NCI-H2196 treated with DMSO at 0.1 percent for 48 hours (cell line): ENCODE measurements around the gene RPN1.
"Not testable (repeated sequence)": the region's sequence is repeated elsewhere in the genome, so short reads cannot be mapped to it uniquely, and the experiment has no call there.

Source experiments
- DNase-seq: peaks from one replicate; lab custom pipeline; 2025; ENCODE audit not compliant: unreplicated experiment; lab: John Stamatoyannopoulos, UW

Gene RPN1

DNA sequence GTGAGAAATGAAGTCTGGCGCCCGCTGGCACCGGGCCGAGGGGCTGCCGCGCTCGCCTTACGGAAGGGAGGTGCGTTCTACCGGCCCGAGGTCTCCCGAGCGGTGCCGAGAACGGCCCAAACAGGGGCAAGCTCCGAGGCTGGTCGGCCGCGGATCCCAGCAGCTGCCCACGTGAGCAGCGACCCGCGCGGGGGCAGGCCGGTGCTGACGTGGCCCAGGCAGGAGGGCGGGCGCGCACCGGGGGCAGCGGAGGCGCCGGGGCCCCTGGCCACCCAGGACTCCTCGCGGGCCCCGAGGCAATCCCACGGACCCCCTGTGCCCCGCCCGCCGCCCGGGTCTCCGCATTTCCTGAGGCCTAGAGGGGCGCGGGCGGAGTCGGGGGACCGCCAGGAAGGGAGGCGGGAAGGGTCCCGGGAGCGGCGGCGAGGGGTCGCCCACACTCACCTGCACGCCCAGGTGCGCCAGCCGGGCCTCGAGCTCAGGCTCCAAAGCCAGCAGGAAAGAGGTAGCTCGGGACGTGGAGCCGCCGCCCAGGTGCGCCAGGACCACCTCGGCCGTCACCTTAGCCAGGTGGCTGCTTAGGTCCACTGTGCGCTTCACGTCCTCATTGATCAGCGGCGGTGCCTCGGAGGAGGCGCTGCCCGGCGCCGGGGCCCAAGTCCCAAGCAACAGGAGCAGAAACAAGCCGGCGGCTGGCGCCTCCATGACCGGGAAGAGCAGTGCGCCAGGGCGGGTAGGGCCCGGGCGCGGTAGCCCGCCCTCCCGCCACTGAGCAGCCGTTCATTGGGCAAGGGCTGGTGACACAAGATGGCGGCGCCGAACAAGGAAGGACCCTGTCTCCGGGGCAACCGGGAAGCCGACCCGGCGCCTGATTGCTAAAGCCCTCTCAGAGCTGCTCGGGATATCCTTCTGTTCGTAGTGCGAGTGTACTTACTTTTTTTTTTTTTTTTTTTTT is at the start of gene RPN1:
Gene RPN1 (minus strand): TSS at position 723 of the 955 bp plus-strand sequence. CDS start 18 bp downstream, at position 705.
- peak; percentile 94 for DNase-seq

DNA sequence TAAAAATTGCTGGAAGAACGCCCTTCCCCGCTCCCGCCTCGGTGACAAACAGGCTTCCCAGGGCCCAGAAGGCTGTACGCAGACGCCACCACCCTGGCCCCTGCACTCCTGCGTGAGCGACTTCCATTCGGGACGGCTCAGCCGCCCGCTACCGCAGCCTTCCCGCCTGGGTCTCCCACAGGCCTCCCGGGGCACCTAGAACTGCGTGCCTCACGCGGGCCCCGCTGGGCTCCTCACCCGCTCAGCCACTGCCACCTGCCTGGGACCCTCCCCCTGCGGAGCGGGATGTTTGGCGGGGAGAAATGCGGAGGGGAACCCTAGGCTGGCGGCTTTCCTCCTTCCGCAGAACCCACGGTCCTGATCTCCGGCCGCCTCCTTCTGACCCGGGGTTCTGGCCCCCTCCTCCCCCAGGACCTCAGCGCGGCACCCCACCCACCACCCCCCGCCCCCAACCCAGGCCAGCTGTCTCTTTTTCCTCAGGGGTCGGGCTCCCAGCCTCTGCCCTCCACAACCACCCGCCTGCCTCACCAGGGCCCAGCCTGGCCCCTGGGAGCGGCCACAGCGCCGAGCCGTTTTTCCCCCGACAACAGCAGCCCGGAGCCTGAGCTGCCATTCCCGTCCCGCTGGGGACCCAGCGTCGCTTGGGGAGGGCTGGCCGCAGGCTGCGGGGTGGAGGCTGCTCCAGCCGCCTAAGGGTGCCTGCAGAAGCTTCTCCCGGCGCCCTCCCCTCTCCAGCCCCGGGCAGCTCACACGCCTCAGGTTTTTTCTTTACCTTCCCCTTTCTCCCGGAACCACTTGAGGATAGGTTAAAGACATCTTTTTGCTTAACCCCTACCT is 47.8 kb upstream of the RPN1 start:
- DNase-seq, result no peak

DNA sequence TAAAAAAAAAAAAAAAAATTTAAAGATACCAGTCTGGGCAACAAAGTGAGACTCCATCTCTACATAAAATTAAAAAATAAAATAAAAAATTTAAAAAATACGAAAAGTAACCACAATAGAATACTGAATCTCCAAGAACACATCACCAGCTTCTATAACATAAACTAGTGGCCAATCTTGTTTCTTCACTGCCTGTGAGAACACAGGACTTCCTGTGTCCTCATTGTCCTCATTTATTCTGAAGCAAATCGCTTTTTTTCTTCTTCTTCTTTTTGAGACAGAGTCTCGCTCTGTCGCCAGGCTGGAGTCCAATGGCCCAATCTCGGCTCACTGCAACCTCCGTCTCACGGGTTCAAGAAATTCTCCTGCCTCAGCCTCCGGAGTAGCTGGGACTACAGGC is 46.7 kb upstream of the RPN1 start:
- DNase-seq, result no peak

DNA sequence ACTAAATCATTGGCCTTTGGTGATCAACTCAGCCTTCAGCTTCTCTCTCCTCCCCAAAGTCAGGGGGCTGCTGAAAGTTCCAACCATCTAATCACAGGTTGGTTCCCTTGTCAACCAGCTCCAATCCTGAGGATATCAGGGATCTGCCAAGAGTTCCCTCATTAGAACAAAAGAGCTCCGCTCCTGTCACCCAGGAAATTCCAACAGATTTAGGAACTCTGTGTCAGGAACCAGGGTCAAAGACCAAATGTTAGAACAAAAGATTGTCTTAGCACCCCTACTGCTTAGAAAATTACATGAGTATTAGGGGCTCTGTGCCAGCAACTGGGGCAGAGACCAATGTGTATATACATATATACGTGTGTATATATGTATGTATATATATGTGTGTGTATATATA is 43.1 kb upstream of the RPN1 start:
- no peak for DNase-seq

DNA sequence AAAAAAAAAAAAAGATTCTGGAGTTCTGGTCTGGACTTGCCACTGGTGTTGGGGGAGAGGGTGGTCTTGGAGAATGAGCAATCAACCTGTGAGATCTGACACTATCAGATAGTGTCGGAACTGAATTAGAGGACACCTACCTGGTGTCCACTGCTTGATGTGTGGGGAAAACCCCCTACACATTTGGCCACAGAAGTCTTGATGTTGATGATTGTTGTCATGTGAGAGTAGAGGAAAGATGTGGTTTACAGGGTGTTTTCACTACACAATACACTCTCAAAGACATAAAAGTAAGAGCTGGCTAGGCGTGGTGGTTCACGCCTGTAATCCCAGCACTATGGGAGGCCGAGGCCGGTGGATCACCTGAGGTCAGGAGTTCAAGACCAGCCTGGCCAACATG is 38.4 kb upstream of the RPN1 start:
- DNase-seq, result no peak

DNA sequence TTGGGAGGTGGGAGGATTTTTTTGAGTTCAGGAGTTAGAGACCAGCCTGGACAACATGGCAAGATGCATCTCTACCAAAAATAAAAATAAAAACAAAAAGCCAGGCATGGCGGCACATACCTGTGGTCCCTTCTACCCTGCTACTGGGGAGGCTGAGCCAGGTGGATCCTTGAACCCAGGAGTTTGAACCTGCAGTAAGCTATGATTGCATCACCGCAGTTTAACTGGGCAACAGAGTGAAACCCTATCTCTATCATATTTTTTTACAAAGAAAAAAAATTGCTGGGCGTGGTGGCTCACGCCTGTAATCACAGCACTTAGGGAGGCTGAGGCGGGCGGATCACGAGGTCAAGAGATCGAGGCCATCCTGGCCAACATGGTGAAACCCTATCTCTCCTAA is 35.8 kb upstream of the RPN1 start:
- no peak for DNase-seq

DNA sequence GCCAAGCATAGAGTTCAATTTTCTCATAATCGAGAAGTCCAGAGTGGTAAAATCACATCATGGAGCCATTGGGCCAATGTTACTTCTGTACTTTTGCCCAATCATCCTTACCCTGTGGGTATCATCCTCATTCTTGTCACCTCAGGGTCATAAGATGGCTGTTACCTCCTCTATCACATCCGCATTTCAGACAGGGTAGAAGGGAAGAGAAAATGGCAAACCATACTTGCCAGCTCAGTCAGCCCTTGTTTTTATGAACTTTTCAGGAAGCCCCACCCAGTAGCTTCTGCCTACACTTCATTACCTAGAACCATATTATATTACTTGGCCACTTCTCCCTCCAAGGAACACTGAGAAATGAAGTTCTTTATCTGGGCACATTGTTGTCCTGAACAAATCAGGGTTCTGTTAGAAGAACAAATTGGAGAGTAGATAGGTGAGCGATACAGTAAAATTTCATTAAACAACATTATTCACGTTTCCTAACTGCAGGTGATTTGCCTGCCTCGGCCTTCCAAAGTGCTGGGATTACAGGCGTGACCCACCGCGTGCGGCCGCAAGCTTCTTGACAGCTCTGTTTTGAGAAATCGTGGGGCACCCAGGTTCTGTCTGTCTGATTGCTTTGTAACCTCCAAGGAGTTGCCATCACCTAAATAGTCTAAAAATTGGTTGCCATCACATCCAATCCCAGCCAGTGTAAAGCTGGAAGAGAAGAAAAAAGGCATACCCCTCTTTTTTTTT is 34.5 kb upstream of the RPN1 start:
- DNase-seq, result no peak

DNA sequence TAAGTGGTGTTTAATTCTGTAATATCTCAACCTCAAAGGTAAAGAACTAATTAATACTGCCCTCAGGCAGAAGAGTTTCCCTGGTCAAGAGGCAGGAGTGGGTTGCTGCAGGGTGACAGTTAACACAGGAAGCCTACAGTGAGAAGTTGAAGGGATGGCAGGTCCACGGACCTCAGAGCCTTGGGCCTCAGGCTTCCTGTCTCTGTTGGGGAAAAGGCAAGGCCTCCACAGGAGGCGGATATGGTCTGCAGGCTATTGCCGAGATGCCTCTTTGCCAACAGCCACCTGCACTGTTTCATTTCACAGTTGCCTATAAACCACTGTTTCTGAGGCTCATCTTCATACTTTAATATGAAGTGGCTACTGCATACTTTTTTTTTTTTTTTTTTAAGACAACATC is 33.3 kb upstream of the RPN1 start:
- DNase-seq, result no peak

DNA sequence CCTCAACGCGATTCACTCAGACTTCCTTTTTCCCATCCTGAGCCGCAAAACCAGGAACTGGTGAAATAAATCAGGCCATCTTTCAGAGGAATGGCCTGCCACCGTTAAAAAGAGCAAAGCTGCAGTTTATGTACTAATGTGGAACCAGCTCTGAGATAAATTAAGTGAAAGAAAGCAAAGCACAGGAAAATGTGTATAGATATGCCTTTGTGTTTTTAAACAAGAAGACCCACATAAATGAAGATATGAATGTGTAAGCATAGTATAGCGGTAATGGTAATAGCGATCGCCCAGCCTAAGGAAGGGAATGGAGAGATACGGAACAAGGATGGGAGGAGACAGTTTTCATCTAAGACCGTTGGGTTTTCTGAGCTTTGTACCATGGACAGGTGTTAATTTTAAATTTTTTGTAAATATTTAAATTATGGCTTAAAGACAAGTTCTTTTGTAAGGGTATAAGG is 30.8 kb upstream of the RPN1 start:
- DNase-seq, result no peak

DNA sequence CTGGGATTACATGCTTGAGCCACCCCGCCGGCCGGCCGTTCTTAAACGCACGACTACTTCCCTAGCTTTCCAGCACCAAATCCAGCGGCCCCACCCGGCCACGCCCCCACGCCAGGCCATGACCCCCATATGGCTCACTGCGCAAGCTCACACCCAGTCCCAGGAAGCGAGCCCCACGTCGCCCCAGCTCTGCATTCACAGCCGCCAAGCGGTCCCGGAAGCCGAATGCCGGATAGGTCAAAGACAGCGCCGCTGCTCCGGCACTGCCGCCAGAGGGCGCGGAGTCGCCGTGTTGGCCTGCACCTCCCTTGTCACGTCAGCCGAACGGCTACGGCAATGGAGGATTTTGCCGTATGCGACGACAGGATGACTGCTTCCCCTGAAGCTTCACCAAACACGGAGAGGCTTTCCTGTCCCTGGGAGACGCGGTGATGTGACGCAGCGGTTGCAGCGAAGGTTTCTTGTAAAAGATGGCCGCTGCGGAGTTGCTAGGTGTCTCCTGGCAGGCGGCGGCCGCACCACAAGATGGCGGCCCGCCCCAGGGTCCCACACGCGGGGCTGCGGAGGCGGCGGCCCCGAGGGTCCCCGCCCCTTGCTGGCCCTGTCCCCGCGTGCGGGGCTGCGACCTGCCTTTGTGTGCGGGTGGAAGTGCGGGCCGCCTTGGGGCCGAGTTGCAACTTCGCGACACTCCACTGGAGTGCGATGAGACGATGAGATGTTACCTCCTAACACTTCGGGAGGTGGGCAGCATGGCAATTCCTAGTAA is 30.2 kb upstream of the RPN1 start:
- DNase-seq, result peak; percentile 98

DNA sequence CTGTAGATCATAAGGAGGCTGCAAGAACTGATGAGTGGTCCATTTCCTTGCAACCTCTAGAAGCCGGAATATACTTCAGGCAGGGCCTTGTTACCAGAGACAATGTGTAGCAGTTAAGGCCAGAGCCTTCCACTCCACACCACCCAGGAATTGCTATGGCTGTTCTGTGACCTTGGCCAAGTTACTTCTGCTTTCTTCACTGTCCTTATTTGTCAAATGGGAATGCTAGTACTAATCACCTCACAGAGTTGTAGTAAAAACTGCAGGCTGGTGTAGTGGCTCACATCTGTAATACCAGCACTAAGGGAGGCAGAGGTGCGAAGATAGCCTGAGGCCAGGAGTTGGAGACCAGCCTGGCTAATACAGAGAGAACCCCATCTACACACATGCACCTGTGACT is 28.7 kb upstream of the RPN1 start:
- no peak for DNase-seq

DNA sequence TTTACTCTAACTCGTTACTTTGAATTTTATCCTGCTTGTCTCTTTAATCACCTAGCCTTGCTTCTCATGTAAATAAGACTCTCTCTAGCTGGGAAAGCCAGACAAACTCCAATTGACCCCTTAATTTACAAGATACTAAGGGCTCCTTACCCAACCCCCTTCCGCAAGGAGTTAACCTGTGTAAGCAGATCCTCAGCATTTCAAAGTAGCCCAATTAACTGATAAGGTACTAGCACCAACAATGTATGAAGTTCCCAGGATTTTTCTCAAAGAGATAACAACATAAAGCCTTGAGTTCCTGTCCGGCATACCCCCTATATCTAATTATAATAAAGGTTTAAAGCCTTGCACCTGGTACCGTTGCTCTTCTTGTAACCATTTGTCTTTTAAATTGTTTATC is 25.2 kb upstream of the RPN1 start:
- not testable (repeated sequence) for DNase-seq

DNA sequence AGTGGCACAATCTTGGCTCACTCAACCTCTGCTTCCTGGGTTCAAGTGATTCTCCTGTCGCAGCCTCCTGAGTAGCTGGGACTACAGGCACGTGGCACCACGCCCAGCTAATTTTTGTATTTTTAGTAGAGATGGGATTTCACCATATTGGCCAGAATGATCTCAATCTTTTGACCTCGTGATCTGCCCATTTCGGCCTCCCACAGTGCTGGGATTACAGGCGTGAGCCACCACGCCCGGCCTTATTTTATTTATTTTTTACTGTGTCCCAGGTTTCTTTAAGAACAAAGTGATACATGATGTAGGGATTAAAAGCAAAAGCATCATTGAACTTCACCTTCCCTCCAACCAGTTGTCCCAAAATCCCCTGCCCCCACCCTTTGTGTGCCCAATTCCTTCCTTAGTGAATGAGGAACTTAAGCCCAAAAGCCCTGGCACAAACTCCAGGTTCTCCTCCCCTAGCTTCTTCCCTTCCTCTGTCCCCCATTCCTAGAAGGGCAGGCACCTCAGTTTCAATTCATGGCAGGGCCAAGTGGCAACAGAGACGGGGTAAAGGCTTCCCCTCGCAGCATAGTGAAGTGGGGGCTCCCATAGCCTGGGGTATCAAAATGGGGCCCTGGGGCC is 23.7 kb upstream of the RPN1 start:
- DNase-seq, result no peak

DNA sequence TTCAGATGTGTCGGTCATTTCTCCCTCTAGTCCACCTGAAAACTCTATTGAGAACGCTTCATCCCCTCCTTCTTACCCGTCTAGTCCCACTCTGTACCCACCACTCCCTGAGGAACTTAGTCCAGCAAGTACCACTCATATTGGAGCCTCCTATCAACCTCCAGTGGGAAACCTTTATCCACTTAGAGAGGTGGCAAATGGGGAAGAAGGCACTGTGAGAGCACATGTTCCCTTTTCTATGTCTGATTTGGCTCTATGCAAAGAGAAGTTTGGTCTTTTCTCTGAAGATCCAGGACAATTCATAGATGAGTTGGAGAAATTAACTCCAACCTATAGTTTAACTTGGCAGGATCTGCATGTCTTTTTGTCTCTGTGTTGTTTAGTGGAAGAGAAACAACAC is 17.0 kb upstream of the RPN1 start:
- DNase-seq, result no peak

DNA sequence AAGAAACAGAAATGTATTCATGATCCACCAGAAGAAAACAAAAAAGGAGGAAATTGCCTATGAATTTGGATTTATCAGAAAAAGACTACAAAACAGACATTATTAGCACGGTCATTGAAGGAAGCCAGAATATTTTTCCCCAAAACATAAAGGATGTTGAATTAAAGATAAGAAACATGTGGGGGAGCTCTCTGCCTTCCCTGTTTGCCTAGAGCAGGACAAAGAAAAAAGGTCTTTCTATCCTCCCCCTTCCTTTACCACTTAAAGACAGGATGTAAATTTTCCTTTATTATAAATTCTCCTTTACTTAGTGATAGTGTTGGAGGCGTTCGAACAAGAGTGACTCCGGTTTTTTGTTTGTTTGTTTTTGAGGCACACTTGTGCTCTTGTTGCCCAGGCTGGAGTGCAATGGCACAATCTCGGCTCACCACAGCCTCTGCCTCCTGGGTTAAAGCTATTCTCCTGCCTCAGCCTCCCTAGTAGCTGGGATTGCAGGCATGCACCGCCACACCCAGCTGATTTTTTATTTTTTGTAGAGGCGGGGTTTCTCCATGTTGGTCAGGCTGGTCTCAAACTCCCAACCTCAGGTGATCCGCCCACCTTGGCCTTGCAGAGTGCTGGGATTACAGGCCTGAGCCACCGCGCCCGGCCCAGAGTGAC is 14.9 kb upstream of the RPN1 start:
- DNase-seq, result no peak

DNA sequence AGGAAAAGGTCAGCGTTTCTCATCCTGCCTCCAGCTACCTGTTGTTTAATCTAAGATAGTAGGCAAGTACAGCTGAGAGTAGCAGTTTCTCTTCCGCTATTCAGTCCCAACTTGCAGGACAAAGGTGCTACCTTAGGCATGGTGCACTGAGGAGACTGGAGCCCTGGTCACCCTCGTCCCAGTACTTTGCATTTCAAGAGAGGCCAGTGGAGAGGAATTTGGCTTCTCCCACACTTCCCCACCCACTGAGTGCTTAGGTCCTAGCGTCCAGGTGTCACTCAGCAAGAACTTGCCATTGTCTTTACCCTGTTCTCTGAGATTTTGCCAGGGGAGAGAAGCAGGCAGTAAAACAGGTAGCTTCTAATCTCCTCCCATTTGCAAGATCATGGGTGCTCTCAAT is 12.5 kb upstream of the RPN1 start:
- no peak for DNase-seq

DNA sequence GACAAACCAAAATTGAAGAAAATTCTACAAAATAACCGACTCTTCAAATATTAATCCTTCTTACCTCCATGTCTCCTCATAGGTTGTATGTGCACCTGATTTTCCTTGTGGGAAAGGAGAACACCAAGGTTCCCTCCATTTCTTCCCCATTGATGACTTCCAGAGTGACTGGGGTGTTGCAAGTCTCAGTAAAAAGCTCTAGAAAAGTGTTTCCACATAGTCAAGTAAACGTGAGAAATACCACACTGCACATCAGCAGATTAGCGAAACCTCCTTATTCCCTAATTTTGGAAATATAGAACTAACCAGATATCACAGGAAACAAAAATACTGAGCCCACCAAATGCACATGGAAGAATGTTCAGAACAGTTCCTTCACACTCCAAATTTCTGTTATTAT is 4.9 kb upstream of the RPN1 start:
- DNase-seq, result no peak

DNA sequence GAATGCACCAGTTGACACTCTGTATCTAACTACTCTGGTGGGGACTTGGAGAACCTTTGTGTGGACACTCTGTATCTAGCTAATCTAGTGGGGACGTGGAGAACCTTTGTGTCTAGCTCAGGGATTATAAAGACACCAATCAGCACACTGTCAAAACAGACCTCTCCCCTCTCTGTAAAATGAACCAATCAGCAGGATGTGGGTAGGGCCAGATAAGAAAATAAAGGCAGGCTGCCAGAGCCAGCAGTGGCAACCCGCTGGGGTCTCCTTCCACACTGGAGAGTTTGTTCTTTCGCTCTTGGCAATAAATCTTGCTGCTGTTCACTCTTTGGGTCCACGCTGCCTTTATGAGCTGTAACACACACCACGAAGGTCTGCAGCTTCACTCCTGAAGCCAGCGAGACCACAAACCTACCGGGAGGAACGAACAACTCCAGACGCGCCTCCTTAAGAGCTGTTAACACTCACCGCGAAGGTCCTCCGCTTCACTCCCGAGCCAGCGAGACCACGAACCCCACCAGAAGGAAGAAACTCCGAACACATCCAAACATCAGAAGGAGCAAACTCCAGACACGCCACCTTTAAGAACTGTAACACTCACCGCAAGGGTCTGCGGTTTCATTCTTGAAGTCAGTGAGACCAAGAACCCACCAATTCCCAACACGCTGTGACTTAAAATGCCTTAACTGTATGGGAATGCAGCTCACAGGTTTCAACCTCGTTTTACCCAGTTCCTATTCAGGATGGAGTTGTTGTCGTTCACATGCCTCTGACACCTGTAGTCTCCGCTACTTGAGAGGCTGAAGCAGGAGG is 3.6 kb upstream of the RPN1 start:
- not testable (repeated sequence) for DNase-seq
